ENCODE results near the gene ATF4.

DNA sequence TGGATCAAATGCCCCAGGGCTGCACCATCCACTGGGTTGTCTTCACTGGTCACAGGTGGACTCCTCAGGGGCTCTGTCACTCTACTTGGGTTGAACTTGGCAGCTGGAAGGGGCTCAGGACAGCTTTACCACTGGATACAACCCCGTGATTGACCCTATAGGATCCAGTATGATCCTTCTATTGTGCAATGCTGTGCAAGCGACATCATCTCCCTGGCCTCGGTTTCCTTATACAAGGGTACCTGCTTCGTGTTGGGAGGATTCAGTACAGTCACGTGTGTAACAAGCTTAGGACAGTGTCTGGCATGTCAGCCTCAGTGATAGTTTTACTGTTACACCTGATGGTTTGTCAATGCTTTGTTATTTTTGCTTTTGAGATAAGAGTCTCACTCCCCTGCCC lies 38.8 kb upstream of the ATF4 start:
- TF ChIP-seq, protein P1, sequence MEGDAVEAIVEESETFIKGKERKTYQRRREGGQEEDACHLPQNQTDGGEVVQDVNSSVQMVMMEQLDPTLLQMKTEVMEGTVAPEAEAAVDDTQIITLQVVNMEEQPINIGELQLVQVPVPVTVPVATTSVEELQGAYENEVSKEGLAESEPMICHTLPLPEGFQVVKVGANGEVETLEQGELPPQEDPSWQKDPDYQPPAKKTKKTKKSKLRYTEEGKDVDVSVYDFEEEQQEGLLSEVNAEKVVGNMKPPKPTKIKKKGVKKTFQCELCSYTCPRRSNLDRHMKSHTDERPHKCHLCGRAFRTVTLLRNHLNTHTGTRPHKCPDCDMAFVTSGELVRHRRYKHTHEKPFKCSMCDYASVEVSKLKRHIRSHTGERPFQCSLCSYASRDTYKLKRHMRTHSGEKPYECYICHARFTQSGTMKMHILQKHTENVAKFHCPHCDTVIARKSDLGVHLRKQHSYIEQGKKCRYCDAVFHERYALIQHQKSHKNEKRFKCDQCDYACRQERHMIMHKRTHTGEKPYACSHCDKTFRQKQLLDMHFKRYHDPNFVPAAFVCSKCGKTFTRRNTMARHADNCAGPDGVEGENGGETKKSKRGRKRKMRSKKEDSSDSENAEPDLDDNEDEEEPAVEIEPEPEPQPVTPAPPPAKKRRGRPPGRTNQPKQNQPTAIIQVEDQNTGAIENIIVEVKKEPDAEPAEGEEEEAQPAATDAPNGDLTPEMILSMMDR (IDR thresholded peaks at IDR 0.05; ENCODE audit: low read depth, low read length, poor library complexity, severe bottlenecking) = no peak
- TF ChIP-seq EZH2phosphoT487 (IDR thresholded peaks at IDR 0.05; ENCODE audit: borderline replicate concordance, low read length) = no peak

All from DOHH2 (cell line).